NCI-H524 (cell line): Measurements from ENCODE around the gene SLC4A8.
"Not testable (repeated sequence)": the region's sequence is repeated elsewhere in the genome, so short reads cannot be mapped to it uniquely, and the experiment has no call there.

Experiments
- DNase-seq, 2 experiments: peaks; one replicate each; lab custom pipeline; 2025; lab: John Stamatoyannopoulos, UW

Gene SLC4A8

GRCh38 chr12:51475543-51475942 is 50.9 kb downstream of the SLC4A8 start:
- DNase-seq, result no peak

GRCh38 chr12:51480978-51481377 is 56.3 kb downstream of the SLC4A8 start:
- no peak for DNase-seq

- no peak for DNase-seq
Observed at GRCh38 chr12:51482929-51483697, 58.5 kb downstream of the SLC4A8 start.

- no peak for DNase-seq
Observed at GRCh38 chr12:51484119-51484518, 59.5 kb downstream of the SLC4A8 start.

- DNase-seq, result no peak
Observed at GRCh38 chr12:51488281-51488680, 63.6 kb downstream of the SLC4A8 start.

- DNase-seq, result no peak
Observed at GRCh38 chr12:51493281-51493680, 68.7 kb downstream of the SLC4A8 start.

- DNase-seq, result no peak
Observed at GRCh38 chr12:51496895-51497294, 72.3 kb downstream of the SLC4A8 start.

- DNase-seq, result no peak
Observed at GRCh38 chr12:51504851-51505250, 80.2 kb downstream of the SLC4A8 start.

- no peak for DNase-seq
Observed at GRCh38 chr12:51505360-51506105, 80.9 kb downstream of the SLC4A8 start.

GRCh38 chr12:51507178-51507577 is 82.5 kb downstream of the SLC4A8 start:
- DNase-seq, result no peak

GRCh38 chr12:51508285-51508684 is 83.7 kb downstream of the SLC4A8 start:
- no peak for DNase-seq

GRCh38 chr12:51511546-51512260 is 87.1 kb downstream of the SLC4A8 start:
- DNase-seq, result no peak

- no peak for DNase-seq
Observed at GRCh38 chr12:51512438-51512837, 87.8 kb downstream of the SLC4A8 start.

- not testable (repeated sequence) for DNase-seq
Observed at GRCh38 chr12:51515037-51515436, 90.4 kb downstream of the SLC4A8 start.

- DNase-seq, result no peak
Observed at GRCh38 chr12:51517316-51517715, 92.7 kb downstream of the SLC4A8 start.

GRCh38 chr12:51517800-51518199 is 93.2 kb downstream of the SLC4A8 start:
- DNase-seq, result no peak

- no peak for DNase-seq
Observed at GRCh38 chr12:51519755-51520154, 95.1 kb downstream of the SLC4A8 start.

GRCh38 chr12:51520576-51521325 is 96.1 kb downstream of the SLC4A8 start:
- DNase-seq, result peak; percentile 47 to 90

GRCh38 chr12:51521554-51522276 is 97.1 kb downstream of the SLC4A8 start:
- DNase-seq, result peak in 1 of 2 experiments; percentile 10

GRCh38 chr12:51522696-51523095 is 98.1 kb downstream of the SLC4A8 start:
- DNase-seq, result no peak

GRCh38 chr12:51524386-51524901 is 99.8 kb downstream of the SLC4A8 start:
- DNase-seq, result no peak
